Loucy (cell line): ENCODE measurements around the gene NAB1.

ENCODE experiments used
- EZH2phosphoT487 ChIP-seq: fragments of 200-600 bp; IDR thresholded peaks from 2 replicates; pipeline ENCODE4 v1.6.1; 2018; ENCODE audit warnings: antibody characterized with exemption, mild to moderate bottlenecking, moderate library complexity, borderline replicate concordance
- TF ChIP-seq, protein P1 (sequence below): fragments of 200-600 bp; sonication (generic); conservative IDR thresholded peaks from 2 replicates; pipeline ENCODE4 v1.5.1; 2014; ENCODE audit warnings: mild to moderate bottlenecking, antibody characterized with exemption, low read length

DNA sequence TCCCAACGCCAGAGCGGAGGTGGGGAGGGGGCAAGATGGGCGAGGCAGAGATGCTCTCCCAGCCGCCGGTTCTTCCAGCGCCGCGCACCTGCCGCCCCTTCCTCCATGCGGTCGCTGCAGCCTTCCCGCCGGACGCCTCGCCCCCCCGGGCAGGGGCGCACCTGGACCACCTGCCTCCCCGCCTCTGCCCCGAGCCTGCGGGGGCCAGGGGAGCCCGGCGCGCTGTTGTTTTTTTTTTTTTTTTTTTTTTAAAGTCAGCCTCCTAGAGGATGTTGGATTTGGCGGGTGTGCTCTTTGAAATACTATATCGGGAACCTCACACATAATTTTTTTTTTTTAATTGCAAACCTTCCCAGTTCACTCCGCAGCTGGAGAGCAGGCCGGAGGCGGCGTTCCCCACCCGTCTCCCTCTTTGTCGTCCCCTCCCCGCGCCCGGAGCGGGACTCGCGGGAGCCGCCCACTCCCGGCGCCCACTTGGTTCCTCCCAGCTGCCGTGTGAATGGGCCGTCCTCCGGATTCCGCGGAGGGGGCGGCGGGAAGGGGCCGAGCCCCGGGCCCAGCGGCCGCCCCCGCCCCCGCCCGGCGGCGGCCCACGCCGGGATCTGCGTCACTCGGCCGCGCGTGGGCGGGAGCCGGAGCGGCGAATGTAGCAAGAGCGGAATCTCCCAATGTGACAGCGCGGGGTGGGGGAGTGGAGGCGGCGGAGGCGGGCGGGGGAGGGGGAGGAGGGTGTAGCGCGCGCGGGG is 421 bp upstream of the NAB1 start:
- TF ChIP-seq, protein P1, sequence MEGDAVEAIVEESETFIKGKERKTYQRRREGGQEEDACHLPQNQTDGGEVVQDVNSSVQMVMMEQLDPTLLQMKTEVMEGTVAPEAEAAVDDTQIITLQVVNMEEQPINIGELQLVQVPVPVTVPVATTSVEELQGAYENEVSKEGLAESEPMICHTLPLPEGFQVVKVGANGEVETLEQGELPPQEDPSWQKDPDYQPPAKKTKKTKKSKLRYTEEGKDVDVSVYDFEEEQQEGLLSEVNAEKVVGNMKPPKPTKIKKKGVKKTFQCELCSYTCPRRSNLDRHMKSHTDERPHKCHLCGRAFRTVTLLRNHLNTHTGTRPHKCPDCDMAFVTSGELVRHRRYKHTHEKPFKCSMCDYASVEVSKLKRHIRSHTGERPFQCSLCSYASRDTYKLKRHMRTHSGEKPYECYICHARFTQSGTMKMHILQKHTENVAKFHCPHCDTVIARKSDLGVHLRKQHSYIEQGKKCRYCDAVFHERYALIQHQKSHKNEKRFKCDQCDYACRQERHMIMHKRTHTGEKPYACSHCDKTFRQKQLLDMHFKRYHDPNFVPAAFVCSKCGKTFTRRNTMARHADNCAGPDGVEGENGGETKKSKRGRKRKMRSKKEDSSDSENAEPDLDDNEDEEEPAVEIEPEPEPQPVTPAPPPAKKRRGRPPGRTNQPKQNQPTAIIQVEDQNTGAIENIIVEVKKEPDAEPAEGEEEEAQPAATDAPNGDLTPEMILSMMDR, result no peak
- TF ChIP-seq EZH2phosphoT487, result no peak
